ENCODE data around the gene VCPKMT.
A peak's percentile ranks its signal among the peaks of the same experiment; 100 is the strongest.

The VCPKMT gene

GRCh38 chr14:50094056-50094755, 22.2 kb downstream of the VCPKMT start:
- DNase-seq (ENCODE audit: low spot score) (no peak), ATAC-seq (ENCODE audit: low read depth) (no peak)
- Histone ChIP-seq H3K4me3 (ENCODE audit: severe bottlenecking) (no peak overlapping the region), H3K27ac (ENCODE audit: poor library complexity, severe bottlenecking) (no peak overlapping the region), H3K36me3 (ENCODE audit: low read depth) (no peaks in the 10 kb centered on the region), H3K27me3 (ENCODE audit: insufficient read depth, poor library complexity, severe bottlenecking) (no peaks in the 10 kb centered on the region), H3K9me3 (ENCODE audit: severe bottlenecking) (no peaks in the 10 kb centered on the region), H3K4me1 (ENCODE audit: insufficient read depth, poor library complexity, severe bottlenecking) (no peaks in the 10 kb centered on the region)
- no peak for TF ChIP-seq CTCF (IDR thresholded peaks at IDR 0.05; ENCODE audit: poor library complexity, severe bottlenecking)

GRCh38 chr14:50093496-50093895, 22.9 kb downstream of the VCPKMT start:
- ATAC-seq (ENCODE audit: low read depth) (no peak), DNase-seq (ENCODE audit: low spot score) (no peak)
- no peak overlapping the region for H3K4me3 ChIP-seq (ENCODE audit: severe bottlenecking)
- no peak for TF ChIP-seq CTCF (IDR thresholded peaks at IDR 0.05; ENCODE audit: poor library complexity, severe bottlenecking)
- no peaks in the 10 kb centered on the region for H3K9me3 ChIP-seq (ENCODE audit: severe bottlenecking)
- H3K27me3 ChIP-seq (ENCODE audit: insufficient read depth, poor library complexity, severe bottlenecking), result no peaks in the 10 kb centered on the region
- H3K4me1 ChIP-seq (ENCODE audit: insufficient read depth, poor library complexity, severe bottlenecking), result no peaks in the 10 kb centered on the region
- no peak overlapping the region for H3K27ac ChIP-seq (ENCODE audit: poor library complexity, severe bottlenecking)
- H3K36me3 ChIP-seq (ENCODE audit: low read depth), result no peaks in the 10 kb centered on the region

GRCh38 chr14:50092006-50092555, 24.3 kb downstream of the VCPKMT start:
- H3K9me3 ChIP-seq (ENCODE audit: severe bottlenecking), result no peaks in the 10 kb centered on the region
- H3K27me3 ChIP-seq (ENCODE audit: insufficient read depth, poor library complexity, severe bottlenecking), result no peaks in the 10 kb centered on the region
- TF ChIP-seq CTCF (IDR thresholded peaks at IDR 0.05; ENCODE audit: poor library complexity, severe bottlenecking), result no peak
- DNase-seq (ENCODE audit: low spot score), result no peak
- no peak overlapping the region for H3K4me3 ChIP-seq (ENCODE audit: severe bottlenecking)
- no peaks in the 10 kb centered on the region for H3K4me1 ChIP-seq (ENCODE audit: insufficient read depth, poor library complexity, severe bottlenecking)
- ATAC-seq (ENCODE audit: low read depth), result peak; percentile 35; the same call in 1 of the 3 replicates
- H3K36me3 ChIP-seq (ENCODE audit: low read depth), result no peaks in the 10 kb centered on the region
- no peak overlapping the region for H3K27ac ChIP-seq (ENCODE audit: poor library complexity, severe bottlenecking)

GRCh38 chr14:50091240-50091913, 25.0 kb downstream of the VCPKMT start:
- Histone ChIP-seq H3K36me3 (ENCODE audit: low read depth) (no peaks in the 10 kb centered on the region), H3K4me1 (ENCODE audit: insufficient read depth, poor library complexity, severe bottlenecking) (no peaks in the 10 kb centered on the region), H3K4me3 (ENCODE audit: severe bottlenecking) (no peak overlapping the region), H3K27ac (ENCODE audit: poor library complexity, severe bottlenecking) (no peak overlapping the region), H3K9me3 (ENCODE audit: severe bottlenecking) (no peaks in the 10 kb centered on the region), H3K27me3 (ENCODE audit: insufficient read depth, poor library complexity, severe bottlenecking) (no peaks in the 10 kb centered on the region)
- DNase-seq (ENCODE audit: low spot score) (no peak), ATAC-seq (ENCODE audit: low read depth) (0 out of 3 replicates have a peak, but pooled peaks have one; percentile 27)
- no peak for TF ChIP-seq CTCF (IDR thresholded peaks at IDR 0.05; ENCODE audit: poor library complexity, severe bottlenecking)

All from RWPE2 (cell line).